ENCODE data around the gene RBM10. TPM values are rescaled to one million over a fixed set of nuclear protein-coding genes. Genes with fewer than 3 reads are reported as not detected.

The RBM10 gene
- total RNA-seq, 1 experiment from 2014 or later: 56.9 TPM

GRCh38 chrX:47185241-47185640, 40.2 kb downstream of the RBM10 start:
- CTCF ChIA-PET: no interaction called here
- H3K27ac ChIP-seq (ENCODE audit: low read depth, low read length): no peak overlapping the region
- BruUV-seq (replicated peaks): no TSS peak
- no peaks in the 10 kb centered on the region; a peak in 1 of 4 replicates for H3K36me3 ChIP-seq (ENCODE audit: control insufficient read depth in 1 of 2, insufficient read depth in 2 of 2, low read length in 2 of 2)
- H3K4me1 ChIP-seq (ENCODE audit: control insufficient read depth in 1 of 2, insufficient read depth in 2 of 2, low read length in 2 of 2): peaks cover 0 to 2% of the 10 kb centered on the region in 2 experiments; a peak in 2 of 4 replicates
- no peak for ATAC-seq
- no peaks in the 10 kb centered on the region for H3K79me2 ChIP-seq (ENCODE audit: insufficient read depth, low read length)
- POLR2A ChIA-PET: no interaction called here
- no peaks in the 10 kb centered on the region for H3K9me2 ChIP-seq (ENCODE audit: insufficient read depth)
- H3K27me3 ChIP-seq (ENCODE audit: insufficient read depth, low read length): no peaks in the 10 kb centered on the region
- TF ChIP-seq ZFX (IDR thresholded peaks at IDR 0.05): no peak
- TF ChIP-seq, protein P1, sequence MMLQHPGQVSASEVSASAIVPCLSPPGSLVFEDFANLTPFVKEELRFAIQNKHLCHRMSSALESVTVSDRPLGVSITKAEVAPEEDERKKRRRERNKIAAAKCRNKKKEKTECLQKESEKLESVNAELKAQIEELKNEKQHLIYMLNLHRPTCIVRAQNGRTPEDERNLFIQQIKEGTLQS (IDR thresholded peaks at IDR 0.05): no peak
- TF ChIP-seq ELF1 (IDR thresholded peaks at IDR 0.05; ENCODE audit: borderline replicate concordance, low read depth): no peak
- TF ChIP-seq RAD21 (IDR thresholded peaks at IDR 0.05; ENCODE audit: low read depth): no peak
- TF ChIP-seq SP1 (IDR thresholded peaks at IDR 0.05; ENCODE audit: low read depth): no peak
- TF ChIP-seq ZNF274 (IDR thresholded peaks at IDR 0.05; ENCODE audit: low read depth, low read length): no peak
- TF ChIP-seq TCF7L2 (IDR thresholded peaks at IDR 0.05; ENCODE audit: borderline replicate concordance, extremely low read depth, insufficient read depth, insufficient read length): no peak
- no peak for TF ChIP-seq POLR2A (IDR thresholded peaks at IDR 0.05; ENCODE audit: borderline replicate concordance, extremely low read depth, insufficient read depth, insufficient read length)
- TF ChIP-seq, protein P2, sequence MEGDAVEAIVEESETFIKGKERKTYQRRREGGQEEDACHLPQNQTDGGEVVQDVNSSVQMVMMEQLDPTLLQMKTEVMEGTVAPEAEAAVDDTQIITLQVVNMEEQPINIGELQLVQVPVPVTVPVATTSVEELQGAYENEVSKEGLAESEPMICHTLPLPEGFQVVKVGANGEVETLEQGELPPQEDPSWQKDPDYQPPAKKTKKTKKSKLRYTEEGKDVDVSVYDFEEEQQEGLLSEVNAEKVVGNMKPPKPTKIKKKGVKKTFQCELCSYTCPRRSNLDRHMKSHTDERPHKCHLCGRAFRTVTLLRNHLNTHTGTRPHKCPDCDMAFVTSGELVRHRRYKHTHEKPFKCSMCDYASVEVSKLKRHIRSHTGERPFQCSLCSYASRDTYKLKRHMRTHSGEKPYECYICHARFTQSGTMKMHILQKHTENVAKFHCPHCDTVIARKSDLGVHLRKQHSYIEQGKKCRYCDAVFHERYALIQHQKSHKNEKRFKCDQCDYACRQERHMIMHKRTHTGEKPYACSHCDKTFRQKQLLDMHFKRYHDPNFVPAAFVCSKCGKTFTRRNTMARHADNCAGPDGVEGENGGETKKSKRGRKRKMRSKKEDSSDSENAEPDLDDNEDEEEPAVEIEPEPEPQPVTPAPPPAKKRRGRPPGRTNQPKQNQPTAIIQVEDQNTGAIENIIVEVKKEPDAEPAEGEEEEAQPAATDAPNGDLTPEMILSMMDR (IDR thresholded peaks at IDR 0.05 in 2 of 3, conservative IDR thresholded peaks at IDR 0.05 in 1 of 3; ENCODE audit: borderline replicate concordance in 1 of 3, insufficient read depth in 1 of 3, low read depth in 2 of 3, low read length in 2 of 3): no peak
- TF ChIP-seq MAX (IDR thresholded peaks at IDR 0.05): no peak
- TF ChIP-seq, protein P3, sequence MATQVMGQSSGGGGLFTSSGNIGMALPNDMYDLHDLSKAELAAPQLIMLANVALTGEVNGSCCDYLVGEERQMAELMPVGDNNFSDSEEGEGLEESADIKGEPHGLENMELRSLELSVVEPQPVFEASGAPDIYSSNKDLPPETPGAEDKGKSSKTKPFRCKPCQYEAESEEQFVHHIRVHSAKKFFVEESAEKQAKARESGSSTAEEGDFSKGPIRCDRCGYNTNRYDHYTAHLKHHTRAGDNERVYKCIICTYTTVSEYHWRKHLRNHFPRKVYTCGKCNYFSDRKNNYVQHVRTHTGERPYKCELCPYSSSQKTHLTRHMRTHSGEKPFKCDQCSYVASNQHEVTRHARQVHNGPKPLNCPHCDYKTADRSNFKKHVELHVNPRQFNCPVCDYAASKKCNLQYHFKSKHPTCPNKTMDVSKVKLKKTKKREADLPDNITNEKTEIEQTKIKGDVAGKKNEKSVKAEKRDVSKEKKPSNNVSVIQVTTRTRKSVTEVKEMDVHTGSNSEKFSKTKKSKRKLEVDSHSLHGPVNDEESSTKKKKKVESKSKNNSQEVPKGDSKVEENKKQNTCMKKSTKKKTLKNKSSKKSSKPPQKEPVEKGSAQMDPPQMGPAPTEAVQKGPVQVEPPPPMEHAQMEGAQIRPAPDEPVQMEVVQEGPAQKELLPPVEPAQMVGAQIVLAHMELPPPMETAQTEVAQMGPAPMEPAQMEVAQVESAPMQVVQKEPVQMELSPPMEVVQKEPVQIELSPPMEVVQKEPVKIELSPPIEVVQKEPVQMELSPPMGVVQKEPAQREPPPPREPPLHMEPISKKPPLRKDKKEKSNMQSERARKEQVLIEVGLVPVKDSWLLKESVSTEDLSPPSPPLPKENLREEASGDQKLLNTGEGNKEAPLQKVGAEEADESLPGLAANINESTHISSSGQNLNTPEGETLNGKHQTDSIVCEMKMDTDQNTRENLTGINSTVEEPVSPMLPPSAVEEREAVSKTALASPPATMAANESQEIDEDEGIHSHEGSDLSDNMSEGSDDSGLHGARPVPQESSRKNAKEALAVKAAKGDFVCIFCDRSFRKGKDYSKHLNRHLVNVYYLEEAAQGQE (IDR thresholded peaks at IDR 0.05; ENCODE audit: low read depth): no peak
- TF ChIP-seq CBX3 (IDR thresholded peaks at IDR 0.05; ENCODE audit: low read depth): no peak
- TF ChIP-seq EZH2 (IDR thresholded peaks at IDR 0.05): no peak
- no peak for TF ChIP-seq SRF (IDR thresholded peaks at IDR 0.05; ENCODE audit: low read depth)
- RAD21 ChIA-PET (ENCODE audit: low non-redundant PET in 1 of 2, low total read pairs in 2 of 2, uncharacterized antibody in 2 of 2, unreplicated experiment in 2 of 2): no interaction called here
- intact Hi-C loops (cut with micrococcal nuclease): no loop called here
- no peaks in the 10 kb centered on the region for H3K9me3 ChIP-seq (ENCODE audit: control insufficient read depth in 1 of 2, insufficient read depth in 1 of 2, low read depth in 1 of 2, low read length in 2 of 2)
- H3K4me2 ChIP-seq (ENCODE audit: low read length): no peak overlapping the region
- H2AFZ ChIP-seq (ENCODE audit: low read depth, low read length, poor library complexity, severe bottlenecking): no peak overlapping the region
- no peak overlapping the region for H3K4me3 ChIP-seq (replicated peaks in 1 of 2; ENCODE audit: low read depth in 1 of 2, low read length in 2 of 2)
- no peak for DNase-seq (ENCODE audit: low read depth, low spot score)
- H4K20me1 ChIP-seq (ENCODE audit: insufficient read depth): no peaks in the 10 kb centered on the region
- H3K9ac ChIP-seq (ENCODE audit: low read length): no peak overlapping the region
